ENCODE data around the gene MPEG1. TPM values are rescaled to one million over a fixed set of nuclear protein-coding genes. Genes with fewer than 3 reads are reported as not detected.

MPEG1 gene
- total RNA-seq, 1 experiment from 2014 or later: not detected

DNA sequence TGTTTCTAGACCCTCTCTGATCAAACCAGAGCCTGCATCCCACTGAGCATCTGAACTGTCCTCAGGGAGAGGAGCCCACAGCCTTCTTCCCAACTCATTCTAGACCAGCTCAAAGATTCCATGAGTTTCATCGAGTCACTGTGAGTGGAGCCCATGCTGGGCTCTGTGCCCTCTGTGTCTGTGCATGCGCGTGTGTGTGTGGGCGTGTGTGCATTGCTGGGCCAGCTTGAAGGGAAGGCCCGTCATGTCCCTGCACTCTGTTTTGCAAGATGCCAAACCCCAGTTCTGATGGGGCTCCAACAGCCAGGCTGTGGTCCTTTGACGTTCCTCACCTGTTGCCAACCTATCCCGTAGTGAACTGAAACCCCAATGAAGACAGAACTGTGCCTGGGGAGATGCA is 7.1 kb downstream of the MPEG1 start:
- Histone ChIP-seq H3K27me3 (ENCODE audit: control insufficient read depth, insufficient read depth, low read length) (no peaks in the 10 kb centered on the region), H3K4me3 (ENCODE audit: insufficient read depth, low read depth, low read length) (no peak overlapping the region), H3K36me3 (replicated peaks; ENCODE audit: control insufficient read depth, insufficient read depth, low read length) (peaks cover 2% of the 10 kb centered on the region)
- DNase-seq: no peak

DNA sequence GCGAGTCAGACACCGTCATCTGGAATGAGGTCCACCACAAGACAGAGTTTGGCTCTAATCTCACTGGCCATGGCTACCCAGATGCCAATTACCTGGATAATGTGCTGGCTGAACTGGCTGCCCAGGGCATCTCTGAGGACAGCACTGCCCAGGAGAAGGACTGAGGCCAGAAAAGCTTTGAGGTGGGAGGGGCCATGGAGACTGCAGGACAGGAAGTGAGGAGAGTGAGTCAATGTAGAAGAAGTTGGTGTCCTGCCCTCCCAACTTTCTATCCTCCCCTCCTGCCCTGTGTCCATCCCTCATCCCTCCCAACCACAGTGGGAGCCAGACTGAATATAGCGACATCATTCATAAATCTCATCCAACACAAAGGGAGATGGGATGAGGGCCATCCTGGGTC is 8.0 kb downstream of the MPEG1 start:
- H3K36me3 ChIP-seq (replicated peaks; ENCODE audit: control insufficient read depth, insufficient read depth, low read length): peaks cover 2% of the 10 kb centered on the region
- no peak overlapping the region for H3K4me3 ChIP-seq (ENCODE audit: insufficient read depth, low read depth, low read length)
- no peaks in the 10 kb centered on the region for H3K27me3 ChIP-seq (ENCODE audit: control insufficient read depth, insufficient read depth, low read length)
- no peak for DNase-seq

DNA sequence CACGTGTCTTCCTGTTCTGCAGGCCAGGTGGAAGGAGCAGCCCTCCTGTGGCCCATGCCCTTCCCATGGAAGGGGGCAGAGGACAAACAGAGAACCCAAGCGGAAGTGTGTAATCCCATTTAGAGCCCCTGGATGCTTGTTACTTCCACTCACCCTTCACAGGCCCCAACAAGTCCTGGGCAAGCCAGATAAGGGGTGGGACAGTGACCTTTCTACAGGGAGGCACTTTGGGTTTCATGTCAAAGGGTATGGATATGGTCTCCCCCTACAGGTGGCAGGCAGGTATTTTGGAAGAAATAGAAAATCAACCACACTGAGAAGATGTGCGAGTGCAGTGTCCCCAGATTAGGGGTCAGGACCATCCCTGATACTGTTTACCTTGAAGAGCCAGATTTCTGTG is 11.4 kb downstream of the MPEG1 start:
- DNase-seq: peak; percentile 54
- H3K36me3 ChIP-seq (replicated peaks; ENCODE audit: control insufficient read depth, insufficient read depth, low read length): peaks cover 6% of the 10 kb centered on the region
- no peak overlapping the region for H3K4me3 ChIP-seq (ENCODE audit: insufficient read depth, low read depth, low read length)
- no peaks in the 10 kb centered on the region for H3K27me3 ChIP-seq (ENCODE audit: control insufficient read depth, insufficient read depth, low read length)

DNA sequence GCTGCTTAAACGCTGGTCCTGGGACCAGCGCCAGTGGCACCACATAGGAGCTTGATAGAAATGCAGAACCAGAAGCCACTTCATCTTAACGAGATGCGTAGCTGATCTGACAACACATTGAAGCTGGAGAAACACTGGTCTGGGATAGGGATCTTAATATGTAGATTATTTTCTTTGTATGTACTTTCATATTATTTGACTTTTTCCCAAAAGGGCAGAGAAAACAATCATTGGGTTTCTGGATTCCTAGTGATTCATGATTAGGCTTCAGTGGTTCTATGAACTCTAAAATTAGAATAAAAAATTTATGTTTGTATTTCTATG is 12.3 kb downstream of the MPEG1 start:
- DNase-seq: no peak
- no peaks in the 10 kb centered on the region for H3K27me3 ChIP-seq (ENCODE audit: control insufficient read depth, insufficient read depth, low read length)
- H3K36me3 ChIP-seq (replicated peaks; ENCODE audit: control insufficient read depth, insufficient read depth, low read length): peaks cover 7% of the 10 kb centered on the region
- H3K4me3 ChIP-seq (ENCODE audit: insufficient read depth, low read depth, low read length): no peak overlapping the region

DNA sequence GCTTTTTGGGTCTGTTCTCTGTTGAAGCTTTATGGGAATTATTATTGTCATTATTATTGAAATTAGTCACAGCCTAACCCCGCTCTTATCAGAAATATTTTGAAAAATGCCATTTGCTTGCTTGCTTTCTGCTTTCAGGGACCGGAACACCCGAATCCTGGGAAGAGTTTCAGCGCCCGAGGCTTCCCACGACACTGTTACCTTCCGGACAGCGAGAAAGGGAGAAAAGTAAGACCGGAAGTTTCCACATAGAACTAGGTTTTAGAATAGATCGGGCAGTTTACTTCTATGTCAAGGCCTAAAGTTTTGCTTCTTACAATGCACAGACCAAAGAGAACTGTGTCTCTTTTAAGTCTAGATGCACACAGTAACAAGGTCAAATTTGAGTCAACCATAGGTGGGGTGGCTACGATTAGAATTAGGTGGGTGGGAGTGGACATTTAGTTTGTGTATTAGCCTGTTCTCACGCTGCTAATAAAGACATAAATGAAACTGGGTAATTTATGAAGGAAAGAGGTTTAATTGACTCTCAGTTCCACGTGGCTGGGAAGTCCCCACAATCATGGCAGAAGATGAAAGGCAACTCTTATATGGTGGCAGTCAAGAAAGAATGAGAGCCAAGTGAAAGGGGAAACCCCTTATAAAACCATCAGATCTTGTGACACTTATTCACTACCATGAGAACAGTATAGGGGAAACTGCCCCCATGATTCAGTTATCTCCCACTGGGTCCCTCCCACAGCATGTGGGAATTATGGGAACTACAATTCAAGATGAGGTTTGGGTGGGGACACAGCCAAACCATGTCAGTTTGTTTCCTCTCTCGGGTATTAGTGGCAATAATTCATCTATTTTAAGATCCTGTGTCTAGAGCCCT is 12.9 kb downstream of the MPEG1 start:
- H3K36me3 ChIP-seq (replicated peaks; ENCODE audit: control insufficient read depth, insufficient read depth, low read length): peaks cover 9% of the 10 kb centered on the region
- H3K4me3 ChIP-seq (ENCODE audit: insufficient read depth, low read depth, low read length): no peak overlapping the region
- DNase-seq: no peak
- no peaks in the 10 kb centered on the region for H3K27me3 ChIP-seq (ENCODE audit: control insufficient read depth, insufficient read depth, low read length)

DNA sequence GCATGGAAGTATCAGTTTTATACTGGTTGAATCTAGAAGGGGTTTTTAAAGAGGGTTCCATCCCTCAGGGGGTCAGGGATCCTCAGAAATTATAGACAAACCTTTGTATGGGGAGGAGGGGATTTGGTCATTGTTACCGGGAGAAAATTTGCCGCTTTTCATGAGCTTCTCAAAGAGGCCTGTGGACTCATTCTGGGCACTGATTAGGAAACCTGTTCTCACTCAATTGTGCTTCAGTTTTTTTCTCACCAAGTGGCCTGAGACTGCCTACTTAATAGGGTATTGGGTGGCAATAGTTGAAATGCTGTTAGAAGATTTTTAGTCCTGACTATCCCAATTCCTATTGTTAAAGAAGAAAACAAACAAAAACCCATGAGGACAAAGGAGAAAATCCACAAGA is 14.0 kb downstream of the MPEG1 start:
- no peak for DNase-seq
- H3K27me3 ChIP-seq (ENCODE audit: control insufficient read depth, insufficient read depth, low read length): no peaks in the 10 kb centered on the region
- H3K4me3 ChIP-seq (ENCODE audit: insufficient read depth, low read depth, low read length): no peak overlapping the region
- peaks cover 12% of the 10 kb centered on the region for H3K36me3 ChIP-seq (replicated peaks; ENCODE audit: control insufficient read depth, insufficient read depth, low read length)

DNA sequence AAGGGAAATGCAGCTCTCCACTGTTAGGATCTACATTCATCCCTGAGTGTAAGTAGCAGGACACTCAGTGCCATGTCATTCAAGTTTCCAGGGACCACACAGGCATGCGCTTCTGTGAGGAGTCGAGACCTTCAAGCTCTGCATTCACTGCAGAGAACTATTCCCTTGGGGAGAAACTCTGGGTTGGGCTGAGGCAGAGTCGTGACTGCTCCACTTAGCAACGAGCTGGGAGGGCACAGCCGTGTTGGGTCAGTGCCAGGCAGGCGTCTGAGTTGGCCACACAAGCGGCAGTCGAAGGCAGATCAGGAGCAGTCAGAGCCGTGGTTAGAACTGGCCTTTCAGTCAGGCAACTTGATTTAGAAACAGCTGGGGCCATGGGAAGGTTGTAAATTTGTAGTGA is 14.7 kb downstream of the MPEG1 start:
- Histone ChIP-seq H3K27me3 (ENCODE audit: control insufficient read depth, insufficient read depth, low read length) (no peaks in the 10 kb centered on the region), H3K36me3 (replicated peaks; ENCODE audit: control insufficient read depth, insufficient read depth, low read length) (peaks cover 12% of the 10 kb centered on the region), H3K4me3 (ENCODE audit: insufficient read depth, low read depth, low read length) (no peak overlapping the region)
- no peak for DNase-seq

DNA sequence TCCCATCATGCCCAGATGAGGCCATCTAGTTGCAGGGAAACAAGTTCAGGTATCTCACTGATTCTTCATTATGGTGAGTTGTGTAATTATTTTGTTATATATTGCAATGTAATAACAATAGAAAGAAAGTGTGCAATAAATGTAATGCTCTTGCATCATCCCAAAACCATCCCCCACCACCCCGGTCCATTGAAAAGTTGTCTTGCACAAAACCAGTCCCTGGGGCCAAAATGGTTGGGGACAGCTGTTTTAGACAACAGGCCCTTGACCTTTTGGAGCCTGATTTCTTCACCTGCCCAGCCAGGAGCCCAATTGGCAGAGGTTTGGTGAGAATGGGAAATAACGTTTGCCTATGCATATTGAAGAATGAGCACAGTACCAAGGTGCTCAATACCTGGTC is 15.9 kb downstream of the MPEG1 start:
- Histone ChIP-seq H3K4me3 (ENCODE audit: insufficient read depth, low read depth, low read length) (no peak overlapping the region), H3K36me3 (replicated peaks; ENCODE audit: control insufficient read depth, insufficient read depth, low read length) (peaks cover 15% of the 10 kb centered on the region), H3K27me3 (ENCODE audit: control insufficient read depth, insufficient read depth, low read length) (no peaks in the 10 kb centered on the region)
- DNase-seq: no peak

DNA sequence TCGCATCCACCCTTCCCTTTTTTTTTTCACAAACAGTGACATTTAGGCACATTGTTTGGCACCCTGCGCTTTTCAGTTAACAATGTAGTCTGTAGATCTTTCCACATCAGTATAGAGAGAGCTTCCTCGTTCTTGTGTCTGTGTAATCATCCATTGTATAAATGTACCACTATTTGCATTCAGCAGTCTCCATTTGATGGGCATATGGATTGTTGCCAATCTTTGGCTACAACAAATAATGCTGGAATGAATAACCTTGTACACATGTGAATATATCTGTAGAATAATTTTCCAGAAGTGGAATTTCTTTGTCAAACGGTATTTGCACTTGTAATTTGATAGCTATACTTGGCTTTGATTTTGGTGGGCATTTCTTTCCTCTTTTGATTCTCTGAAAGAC is 17.1 kb downstream of the MPEG1 start:
- peaks cover 15% of the 10 kb centered on the region for H3K36me3 ChIP-seq (replicated peaks; ENCODE audit: control insufficient read depth, insufficient read depth, low read length)
- H3K27me3 ChIP-seq (ENCODE audit: control insufficient read depth, insufficient read depth, low read length): no peaks in the 10 kb centered on the region
- no peak overlapping the region for H3K4me3 ChIP-seq (ENCODE audit: insufficient read depth, low read depth, low read length)
- no peak for DNase-seq

DNA sequence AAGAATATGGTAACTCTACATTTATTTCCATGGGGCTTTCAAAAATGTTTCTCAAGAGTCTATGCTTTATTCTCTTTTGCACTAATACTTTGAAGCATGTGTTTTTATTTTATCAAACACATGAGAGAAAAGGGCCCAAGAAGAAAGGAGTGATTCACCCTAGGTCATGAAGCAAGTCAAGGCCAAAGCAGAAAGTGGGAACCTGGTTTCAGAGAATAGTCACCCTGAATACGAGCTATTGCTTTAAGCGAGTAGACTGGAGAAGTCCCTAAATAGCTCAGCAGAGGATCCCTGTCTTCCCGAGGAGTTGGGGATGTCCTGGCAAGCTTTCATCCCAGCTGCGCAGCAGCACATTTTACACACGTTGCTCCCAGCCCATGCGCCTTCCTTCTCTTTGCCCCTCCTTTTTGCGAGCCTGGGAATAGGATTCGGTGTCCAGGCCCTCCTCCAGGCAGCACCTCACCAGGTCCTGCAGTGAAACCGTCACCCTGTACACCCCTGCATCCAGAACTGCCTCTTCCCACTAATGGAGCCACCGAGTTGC is 19.1 kb downstream of the MPEG1 start:
- no peak overlapping the region for H3K4me3 ChIP-seq (ENCODE audit: insufficient read depth, low read depth, low read length)
- H3K27me3 ChIP-seq (ENCODE audit: control insufficient read depth, insufficient read depth, low read length): no peaks in the 10 kb centered on the region
- DNase-seq: no peak
- H3K36me3 ChIP-seq (replicated peaks; ENCODE audit: control insufficient read depth, insufficient read depth, low read length): peaks cover 18% of the 10 kb centered on the region

DNA sequence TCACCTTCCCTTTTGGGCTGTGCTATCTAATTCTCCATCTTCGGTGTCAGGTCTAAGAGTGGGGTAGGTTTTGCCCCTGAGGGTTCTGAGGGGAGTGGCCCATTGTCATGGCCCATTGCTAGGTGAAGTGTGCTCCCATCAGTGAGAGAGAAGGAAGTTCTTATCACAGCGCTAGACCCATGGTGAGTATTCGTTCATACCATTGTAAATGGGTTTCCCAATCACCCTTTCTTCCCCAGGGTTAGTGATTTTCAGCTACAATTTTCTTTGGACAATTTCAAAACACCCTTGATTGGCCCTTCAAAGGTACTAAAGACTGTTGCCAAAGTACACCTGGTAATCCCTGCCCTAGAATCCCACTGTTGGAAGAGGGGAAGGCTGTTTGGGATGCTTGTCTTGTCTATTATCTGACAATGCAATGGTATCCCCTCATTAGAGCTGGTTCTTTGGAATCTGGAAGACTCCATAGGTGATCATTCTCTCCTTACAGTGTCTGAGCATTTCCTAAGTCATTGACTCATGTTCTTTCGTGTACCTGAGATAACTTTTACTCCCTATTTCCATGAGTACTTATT is 20.2 kb downstream of the MPEG1 start:
- H3K36me3 ChIP-seq (replicated peaks; ENCODE audit: control insufficient read depth, insufficient read depth, low read length): peaks cover 16% of the 10 kb centered on the region
- no peaks in the 10 kb centered on the region for H3K27me3 ChIP-seq (ENCODE audit: control insufficient read depth, insufficient read depth, low read length)
- no peak for DNase-seq
- no peak overlapping the region for H3K4me3 ChIP-seq (ENCODE audit: insufficient read depth, low read depth, low read length)

DNA sequence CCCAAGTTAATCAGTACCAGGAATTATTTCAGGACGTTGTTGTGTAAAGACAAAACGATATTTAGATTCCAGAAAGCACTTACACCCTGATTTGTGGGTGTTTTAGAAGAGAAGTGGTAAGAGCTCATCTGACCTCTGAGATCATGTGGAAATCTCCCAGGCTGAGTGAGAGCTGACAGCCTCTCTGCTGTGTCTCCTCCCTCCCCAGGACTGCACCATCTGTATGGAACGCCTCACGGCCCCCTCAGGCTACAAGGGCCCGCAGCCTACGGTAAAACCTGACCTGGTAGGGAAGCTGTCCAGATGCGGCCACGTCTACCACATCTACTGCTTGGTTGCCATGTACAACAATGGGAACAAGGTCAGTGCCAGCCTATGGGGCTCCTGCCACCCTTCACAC is 20.8 kb downstream of the MPEG1 start:
- H3K27me3 ChIP-seq (ENCODE audit: control insufficient read depth, insufficient read depth, low read length): no peaks in the 10 kb centered on the region
- H3K4me3 ChIP-seq (ENCODE audit: insufficient read depth, low read depth, low read length): no peak overlapping the region
- DNase-seq: no peak
- H3K36me3 ChIP-seq (replicated peaks; ENCODE audit: control insufficient read depth, insufficient read depth, low read length): peaks cover 16% of the 10 kb centered on the region

DNA sequence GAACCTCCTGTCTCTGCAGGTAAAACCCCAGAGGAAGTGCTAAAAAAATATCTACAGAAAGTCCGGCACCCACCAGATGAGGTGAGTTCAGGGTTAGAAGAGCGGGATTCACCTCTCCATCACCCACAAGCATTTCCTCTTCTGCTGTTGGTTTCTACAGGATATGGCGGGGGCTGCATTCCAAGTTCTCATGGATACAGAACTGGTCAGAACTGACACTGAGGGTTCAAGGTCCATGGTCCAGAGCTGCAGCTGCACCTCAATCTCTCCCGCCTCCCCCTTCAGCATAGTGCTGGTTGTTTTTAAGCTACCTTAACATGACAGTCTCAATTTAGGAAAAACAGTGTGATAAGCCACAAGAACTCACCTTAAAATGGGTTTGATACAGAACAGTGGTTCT is 21.6 kb downstream of the MPEG1 start:
- H3K4me3 ChIP-seq (ENCODE audit: insufficient read depth, low read depth, low read length): no peak overlapping the region
- no peak for DNase-seq
- peaks cover 14% of the 10 kb centered on the region for H3K36me3 ChIP-seq (replicated peaks; ENCODE audit: control insufficient read depth, insufficient read depth, low read length)
- H3K27me3 ChIP-seq (ENCODE audit: control insufficient read depth, insufficient read depth, low read length): no peaks in the 10 kb centered on the region

DNA sequence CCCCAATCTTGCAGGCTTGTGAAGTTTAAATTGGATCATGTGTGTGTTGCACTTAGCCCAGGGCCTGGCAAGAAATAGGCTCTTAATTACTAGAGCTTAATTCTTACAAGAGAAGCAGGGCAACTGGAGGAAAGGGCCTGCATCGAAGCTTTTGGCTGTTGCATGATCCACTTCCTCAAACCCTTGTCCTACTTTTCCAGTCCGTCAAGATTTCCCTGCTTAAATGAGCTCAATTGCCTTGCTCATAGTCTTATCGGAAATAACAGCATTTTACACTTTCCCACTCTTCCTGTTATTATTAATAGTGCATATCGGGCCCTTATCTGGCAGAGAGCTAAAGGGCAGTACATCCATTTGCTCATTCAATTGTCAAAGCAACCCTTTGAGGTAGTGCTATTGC is 22.7 kb downstream of the MPEG1 start:
- H3K4me3 ChIP-seq (ENCODE audit: insufficient read depth, low read depth, low read length): no peak overlapping the region
- H3K36me3 ChIP-seq (replicated peaks; ENCODE audit: control insufficient read depth, insufficient read depth, low read length): peaks cover 10% of the 10 kb centered on the region
- no peak for DNase-seq
- H3K27me3 ChIP-seq (ENCODE audit: control insufficient read depth, insufficient read depth, low read length): no peaks in the 10 kb centered on the region

DNA sequence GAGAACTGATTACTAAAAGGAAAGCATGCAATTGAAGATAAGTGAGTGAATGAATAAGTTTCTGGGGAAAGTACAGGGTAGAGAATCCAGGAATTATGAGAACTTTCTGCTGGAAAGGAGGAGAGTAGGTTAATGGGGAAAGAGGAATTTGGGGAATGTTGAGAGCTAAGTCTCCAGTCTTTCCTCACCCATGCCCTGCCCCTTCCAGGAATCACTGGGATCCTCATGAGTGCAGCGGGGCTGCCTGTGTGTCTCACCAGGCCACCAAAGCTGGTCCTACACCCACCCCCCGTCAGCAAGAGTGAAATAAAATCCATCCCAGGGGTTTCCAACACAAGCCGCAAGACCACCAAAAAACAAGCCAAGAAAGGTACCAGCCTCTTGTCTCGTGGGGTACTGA is 23.8 kb downstream of the MPEG1 start:
- DNase-seq: no peak
- no peak overlapping the region for H3K4me3 ChIP-seq (ENCODE audit: insufficient read depth, low read depth, low read length)
- H3K27me3 ChIP-seq (ENCODE audit: control insufficient read depth, insufficient read depth, low read length): no peaks in the 10 kb centered on the region
- H3K36me3 ChIP-seq (replicated peaks; ENCODE audit: control insufficient read depth, insufficient read depth, low read length): peaks cover 6% of the 10 kb centered on the region
